Purkinje cell (primary cell): ENCODE data around the gene HIC2. TPM values are rescaled to one million over a fixed set of nuclear protein-coding genes. Genes with fewer than 3 reads are reported as not detected.

Experiments
- polyA plus RNA-seq: library from polyadenylated mRNA; unstranded; fragments of >200 nt; fragmentation: Nextera tagmentation; gene quantifications from 2 replicates; pipeline ENCODE4 v1.2.1, GENCODE V29; 2014

HIC2 gene, protein sequence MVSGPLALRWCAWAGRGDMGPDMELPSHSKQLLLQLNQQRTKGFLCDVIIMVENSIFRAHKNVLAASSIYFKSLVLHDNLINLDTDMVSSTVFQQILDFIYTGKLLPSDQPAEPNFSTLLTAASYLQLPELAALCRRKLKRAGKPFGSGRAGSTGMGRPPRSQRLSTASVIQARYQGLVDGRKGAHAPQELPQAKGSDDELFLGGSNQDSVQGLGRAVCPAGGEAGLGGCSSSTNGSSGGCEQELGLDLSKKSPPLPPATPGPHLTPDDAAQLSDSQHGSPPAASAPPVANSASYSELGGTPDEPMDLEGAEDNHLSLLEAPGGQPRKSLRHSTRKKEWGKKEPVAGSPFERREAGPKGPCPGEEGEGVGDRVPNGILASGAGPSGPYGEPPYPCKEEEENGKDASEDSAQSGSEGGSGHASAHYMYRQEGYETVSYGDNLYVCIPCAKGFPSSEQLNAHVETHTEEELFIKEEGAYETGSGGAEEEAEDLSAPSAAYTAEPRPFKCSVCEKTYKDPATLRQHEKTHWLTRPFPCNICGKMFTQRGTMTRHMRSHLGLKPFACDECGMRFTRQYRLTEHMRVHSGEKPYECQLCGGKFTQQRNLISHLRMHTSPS
- polyA plus RNA-seq = 0.11 and 0.39 TPM in 2 replicates

DNA sequence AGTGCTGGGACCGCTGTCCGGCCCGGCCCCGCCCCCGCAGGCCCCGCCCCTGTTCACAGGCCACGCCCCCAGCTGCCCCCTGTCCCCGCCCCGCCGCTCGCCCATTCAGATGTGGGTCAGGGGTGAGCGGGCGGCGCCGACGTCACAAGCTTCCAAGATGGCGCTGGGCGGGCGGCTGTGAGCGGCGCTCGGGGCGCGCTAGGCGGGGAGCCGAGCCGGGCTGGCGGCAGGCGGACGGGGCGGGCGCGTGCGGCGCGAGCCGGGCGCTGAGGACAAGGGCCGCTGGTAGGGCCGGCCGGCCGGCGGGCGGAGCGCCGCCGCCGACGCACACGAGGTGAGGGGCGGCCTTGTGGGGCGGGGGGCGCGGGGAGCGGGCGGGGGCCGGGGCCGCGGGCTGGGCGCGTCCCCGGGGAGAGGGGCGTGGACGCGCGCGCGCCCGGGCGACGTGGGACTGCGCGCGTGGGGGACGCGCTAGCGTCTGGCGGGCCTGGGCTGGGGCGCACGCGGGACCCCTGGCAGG lies at the start of gene HIC2:
Gene HIC2, plus strand, starts transcription at position 145 of the 520 bp plus-strand sequence. CDS start 25,461 bp downstream, outside the sequence.

DNA sequence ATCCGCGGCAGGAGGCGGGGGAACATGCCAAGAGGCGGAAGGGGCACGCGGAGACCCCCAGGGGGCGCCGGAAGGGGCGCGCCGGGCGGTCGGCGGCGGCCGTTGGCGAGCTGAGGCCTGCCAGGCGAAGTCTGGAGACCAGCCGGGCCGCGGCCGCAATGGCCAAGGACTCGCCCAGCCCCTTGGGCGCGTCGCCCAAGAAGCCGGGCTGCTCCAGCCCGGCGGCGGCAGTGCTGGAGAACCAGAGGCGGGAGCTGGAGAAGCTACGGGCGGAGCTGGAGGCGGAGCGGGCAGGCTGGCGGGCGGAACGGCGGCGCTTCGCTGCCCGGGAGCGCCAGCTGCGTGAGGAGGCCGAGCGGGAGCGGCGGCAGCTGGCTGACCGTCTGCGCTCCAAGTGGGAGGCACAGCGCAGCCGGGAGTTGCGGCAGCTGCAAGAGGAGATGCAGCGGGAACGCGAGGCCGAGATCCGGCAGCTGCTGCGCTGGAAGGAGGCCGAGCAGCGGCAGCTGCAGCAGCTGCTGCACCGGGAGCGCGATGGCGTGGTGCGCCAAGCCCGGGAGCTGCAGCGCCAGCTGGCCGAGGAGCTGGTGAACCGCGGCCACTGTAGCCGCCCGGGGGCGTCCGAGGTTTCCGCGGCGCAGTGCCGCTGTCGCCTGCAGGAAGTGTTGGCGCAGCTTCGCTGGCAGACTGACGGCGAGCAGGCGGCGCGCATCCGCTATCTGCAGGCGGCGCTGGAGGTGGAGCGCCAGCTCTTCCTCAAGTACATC lies 33.3 kb upstream of the HIC2 start, which contains the start of gene RIMBP3B:
Gene RIMBP3B, plus strand, starts transcription at position 51 of the 767 bp plus-strand sequence. Its CDS starts 108 bp downstream, at position 159.

DNA sequence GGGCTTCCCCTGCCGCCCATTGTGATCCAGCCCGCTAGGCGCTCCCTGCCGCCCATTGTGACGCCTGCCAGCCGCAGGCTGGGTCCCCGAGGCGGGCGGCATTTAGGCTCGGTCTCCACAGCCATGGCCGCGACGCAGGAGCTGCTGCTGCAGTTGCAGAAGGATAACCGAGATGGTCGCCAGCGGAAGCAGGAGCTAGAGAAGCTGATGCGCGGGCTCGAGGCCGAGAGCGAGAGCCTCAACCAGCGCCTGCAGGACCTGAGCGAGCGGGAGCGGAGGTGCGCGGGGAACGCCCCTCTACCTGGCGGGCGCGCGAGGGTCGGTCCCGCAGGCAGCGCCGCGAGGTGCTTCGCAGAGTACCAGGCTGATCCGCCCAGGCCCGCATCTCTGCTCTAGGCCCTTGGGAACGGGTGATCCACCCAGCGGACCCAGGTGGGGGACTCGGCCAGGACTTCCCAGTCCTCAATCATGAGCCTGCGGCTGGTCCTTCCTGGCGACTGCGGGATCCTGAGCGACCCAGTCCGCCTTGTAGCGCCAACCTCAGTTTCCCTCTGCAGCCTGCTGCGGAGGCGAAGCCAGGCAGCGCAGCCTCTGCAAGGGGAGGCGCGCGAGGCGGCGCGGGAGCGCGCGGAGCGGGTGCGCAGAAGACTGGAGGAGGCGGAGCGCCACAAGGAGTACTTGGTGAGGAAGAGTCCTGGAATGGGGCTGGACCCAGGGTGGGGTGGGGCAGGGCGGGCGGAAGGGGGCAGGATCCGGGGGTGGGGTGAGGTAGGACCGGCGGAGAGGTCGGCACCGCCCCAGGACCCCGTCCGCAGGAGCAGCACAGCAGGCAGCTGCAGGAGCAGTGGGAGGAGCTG lies 50.4 kb downstream of the HIC2 start, which contains the start of gene TMEM191C:
Gene TMEM191C, plus strand, starts transcription at position 51 of the 857 bp plus-strand sequence. Its CDS starts 73 bp downstream, at position 124.

Other genes starting within 250 kb of the HIC2 start
- gene RIMBP3B, start 33.6 kb upstream of the HIC2 start, polyA plus RNA-seq = 0.07 and 0.15 TPM in 2 replicates
- 1.7 and 4.4 TPM in 2 replicates for gene TMEM191C, start 50.0 kb downstream of the HIC2 start, polyA plus RNA-seq
- not detected in 2 replicates for gene RIMBP3C, start 134.1 kb downstream of the HIC2 start, polyA plus RNA-seq
- 96.9 and 105 TPM in 2 replicates for gene UBE2L3, start 150.3 kb downstream of the HIC2 start, polyA plus RNA-seq
- 2.4 and 4.4 TPM in 2 replicates for gene YDJC, start 212.7 kb downstream of the HIC2 start, polyA plus RNA-seq
- not detected in 2 replicates for gene CCDC116, start 215.4 kb downstream of the HIC2 start, polyA plus RNA-seq
- 5.2 and 8.6 TPM in 2 replicates for gene SDF2L1, start 224.9 kb downstream of the HIC2 start, polyA plus RNA-seq
- 7.2 and 9.4 TPM in 2 replicates for gene PPIL2, start 248.6 kb downstream of the HIC2 start, polyA plus RNA-seq